ENCODE measurements around the gene CYP2A7.
A peak's percentile ranks its signal among the peaks of the same experiment; 100 is the strongest.
"Not testable (repeated sequence)": the region's sequence is repeated elsewhere in the genome, so short reads cannot be mapped to it uniquely, and the experiment has no call there.

Gene CYP2A7

GRCh38 chr19:40882062-40882461, at the start of gene CYP2A7:
Gene CYP2A7, minus strand, starts transcription at chr19:40882231. Its CDS starts 21 bp downstream, at chr19:40882210.
- DNase-seq (ENCODE audit: low read depth), result not testable (repeated sequence)

- DNase-seq (ENCODE audit: low read depth), result not testable (repeated sequence)
Observed at GRCh38 chr19:40930799-40931198, 48.8 kb upstream of the CYP2A7 start.

- not testable (repeated sequence) for DNase-seq (ENCODE audit: low read depth)
Observed at GRCh38 chr19:40929942-40930341, 47.9 kb upstream of the CYP2A7 start.

- DNase-seq (ENCODE audit: low read depth), result no peak
Observed at GRCh38 chr19:40928850-40929249, 46.8 kb upstream of the CYP2A7 start.

- DNase-seq (ENCODE audit: low read depth), result no peak
Observed at GRCh38 chr19:40927567-40927966, 45.5 kb upstream of the CYP2A7 start.

GRCh38 chr19:40926276-40926675, 44.2 kb upstream of the CYP2A7 start:
- DNase-seq (ENCODE audit: low read depth), result not testable (repeated sequence)

- no peak for DNase-seq (ENCODE audit: low read depth)
Observed at GRCh38 chr19:40923934-40924391, 41.9 kb upstream of the CYP2A7 start.

- DNase-seq (ENCODE audit: low read depth), result not testable (repeated sequence)
Observed at GRCh38 chr19:40922237-40923160, 40.5 kb upstream of the CYP2A7 start.

GRCh38 chr19:40921005-40921897, 39.2 kb upstream of the CYP2A7 start:
- peak; percentile 3 for DNase-seq (ENCODE audit: low read depth)

- DNase-seq (ENCODE audit: low read depth), result no peak
Observed at GRCh38 chr19:40920300-40921004, 38.4 kb upstream of the CYP2A7 start.

- not testable (repeated sequence) for DNase-seq (ENCODE audit: low read depth)
Observed at GRCh38 chr19:40919530-40920299, 37.7 kb upstream of the CYP2A7 start.

GRCh38 chr19:40918303-40918702, 36.3 kb upstream of the CYP2A7 start:
- DNase-seq (ENCODE audit: low read depth), result not testable (repeated sequence)

GRCh38 chr19:40908976-40909375, 26.9 kb upstream of the CYP2A7 start:
- DNase-seq (ENCODE audit: low read depth), result no peak

GRCh38 chr19:40907968-40908735, 26.1 kb upstream of the CYP2A7 start:
- no peak for DNase-seq (ENCODE audit: low read depth)

GRCh38 chr19:40906512-40906911, 24.5 kb upstream of the CYP2A7 start:
- DNase-seq (ENCODE audit: low read depth), result no peak

GRCh38 chr19:40904673-40905156, 22.7 kb upstream of the CYP2A7 start:
- not testable (repeated sequence) for DNase-seq (ENCODE audit: low read depth)

- DNase-seq (ENCODE audit: low read depth), result not testable (repeated sequence)
Observed at GRCh38 chr19:40901975-40902750, 20.1 kb upstream of the CYP2A7 start.

- DNase-seq (ENCODE audit: low read depth), result not testable (repeated sequence)
Observed at GRCh38 chr19:40900521-40900920, 18.5 kb upstream of the CYP2A7 start.

- not testable (repeated sequence) for DNase-seq (ENCODE audit: low read depth)
Observed at GRCh38 chr19:40899964-40900363, 17.9 kb upstream of the CYP2A7 start.

Measured in iris pigment epithelial cell (primary cell).